WTC11 (cell line): ENCODE results near the gene AKAP10. TPM values are rescaled to one million over a fixed set of nuclear protein-coding genes. Genes with fewer than 3 reads are reported as not detected.

ENCODE experiments used
- ATAC-seq: fragments of 200-7000 bp; cut with Tn5 transposase; 2 replicates; pipeline ENCODE4 v1.10.0; 2021; ENCODE audit warnings: mild to moderate bottlenecking, moderate library complexity
- CTCF ChIA-PET: fragments of 300-600 bp; sonication (Branson Sonifier 250); formaldehyde crosslinking; loops from one replicate; lab custom pipeline; 2021; ENCODE audit warnings: antibody characterized with exemption; lab: Charles Lee
- POLR2A ChIA-PET: fragments of 350-600 bp; sonication (Branson Sonifier 250); formaldehyde crosslinking; loops from one replicate; lab custom pipeline; 2021; ENCODE audit warnings: antibody characterized with exemption; lab: Charles Lee
- DNase-seq: peaks from one replicate; pipeline ENCODE4 v3.0.0; 2021; ENCODE audit warnings: low spot score
- H3K27ac Mint-ChIP-seq: 2 replicates; pipeline ENCODE4 v1.8.0; 2021; ENCODE audit warnings: mixed read lengths
- H3K27me3 Mint-ChIP-seq: 2 replicates; pipeline ENCODE4 v1.8.0; 2021; ENCODE audit warnings: low read depth, mild to moderate bottlenecking, moderate library complexity, mixed read lengths
- H3K36me3 Mint-ChIP-seq: 2 replicates; pipeline ENCODE4 v1.8.0; 2021; ENCODE audit warnings: mixed read lengths
- H3K4me1 Mint-ChIP-seq: 2 replicates; pipeline ENCODE4 v1.8.0; 2022; ENCODE audit warnings: mixed read lengths
- H3K4me3 Mint-ChIP-seq: 2 replicates; pipeline ENCODE4 v1.8.0; 2021; ENCODE audit warnings: mild to moderate bottlenecking, moderate library complexity, mixed read lengths
- H3K9me3 Mint-ChIP-seq: 2 replicates; pipeline ENCODE4 v1.8.0; 2021; ENCODE audit warnings: mixed read lengths
- HMGA2 ChIP-seq: fragments of 250-450 bp; sonication (Bioruptor Pico); IDR thresholded peaks from 2 replicates; pipeline ENCODE4 v1.4.0; 2021; ENCODE audit warnings: mild to moderate bottlenecking, moderate library complexity
- IRF2 ChIP-seq: sonication (generic); formaldehyde crosslinking; IDR thresholded peaks from 2 replicates; pipeline ENCODE4 v1.8.0; 2022; ENCODE audit warnings: low read depth, missing genetic modification reagents, borderline replicate concordance
- OVOL2 ChIP-seq: fragments of 250-450 bp; sonication (Bioruptor Pico); IDR thresholded peaks from 2 replicates; pipeline ENCODE4 v1.9.0; 2021; ENCODE audit warnings: mild to moderate bottlenecking, borderline replicate concordance
- TCF7 ChIP-seq: sonication (generic); formaldehyde crosslinking; IDR thresholded peaks from 2 replicates; pipeline ENCODE4 v1.8.0; 2022; ENCODE audit warnings: mild to moderate bottlenecking, low read depth, missing genetic modification reagents, moderate library complexity
- TEAD1 ChIP-seq: sonication (generic); formaldehyde crosslinking; IDR thresholded peaks from 2 replicates; pipeline ENCODE4 v1.8.0; 2022; ENCODE audit warnings: mild to moderate bottlenecking, missing genetic modification reagents
- TEAD4 ChIP-seq: sonication (generic); formaldehyde crosslinking; IDR thresholded peaks from 2 replicates; pipeline ENCODE4 v1.8.0; 2022; ENCODE audit warnings: mild to moderate bottlenecking, missing genetic modification reagents
- ZBTB43 ChIP-seq: sonication (generic); formaldehyde crosslinking; IDR thresholded peaks from 2 replicates; pipeline ENCODE4 v1.8.1; 2023; ENCODE audit warnings: mild to moderate bottlenecking, missing genetic modification reagents
- ZNF671 ChIP-seq: fragments of 250-450 bp; sonication (Bioruptor Pico); IDR thresholded peaks from 2 replicates; pipeline ENCODE4 v1.8.0; 2021; ENCODE audit warnings: mild to moderate bottlenecking
- total RNA-seq: library from RNA; stranded (reverse); gene quantifications from 3 replicates; pipeline ENCODE4 v1.2.3, GENCODE V29; 2021
- TF ChIP-seq, protein P1 (sequence below): sonication (generic); formaldehyde crosslinking; IDR thresholded peaks from 2 replicates; pipeline ENCODE4 v1.8.0; 2022; ENCODE audit warnings: mild to moderate bottlenecking, missing genetic modification reagents
- TF ChIP-seq, protein P2 (sequence below): sonication (generic); formaldehyde crosslinking; IDR thresholded peaks from 2 replicates; pipeline ENCODE4 v1.8.1; 2023; ENCODE audit warnings: mild to moderate bottlenecking, missing genetic modification reagents
- TF ChIP-seq, protein P3 (sequence below): sonication (generic); formaldehyde crosslinking; IDR thresholded peaks from 2 replicates; pipeline ENCODE4 v1.8.1; 2022; ENCODE audit warnings: missing genetic modification reagents, borderline replicate concordance
- TF ChIP-seq, protein P4 (sequence below): sonication (generic); formaldehyde crosslinking; IDR thresholded peaks from 2 replicates; pipeline ENCODE4 v1.8.1; 2023; ENCODE audit warnings: mild to moderate bottlenecking, missing genetic modification reagents, moderate library complexity
- TF ChIP-seq, protein P5 (sequence below): sonication (generic); formaldehyde crosslinking; IDR thresholded peaks from 2 replicates; pipeline ENCODE4 v1.8.1; 2023; ENCODE audit warnings: mild to moderate bottlenecking, missing genetic modification reagents, moderate library complexity

The AKAP10 gene
- total RNA-seq, 1 experiment from 2014 or later, result 29.9 TPM

DNA sequence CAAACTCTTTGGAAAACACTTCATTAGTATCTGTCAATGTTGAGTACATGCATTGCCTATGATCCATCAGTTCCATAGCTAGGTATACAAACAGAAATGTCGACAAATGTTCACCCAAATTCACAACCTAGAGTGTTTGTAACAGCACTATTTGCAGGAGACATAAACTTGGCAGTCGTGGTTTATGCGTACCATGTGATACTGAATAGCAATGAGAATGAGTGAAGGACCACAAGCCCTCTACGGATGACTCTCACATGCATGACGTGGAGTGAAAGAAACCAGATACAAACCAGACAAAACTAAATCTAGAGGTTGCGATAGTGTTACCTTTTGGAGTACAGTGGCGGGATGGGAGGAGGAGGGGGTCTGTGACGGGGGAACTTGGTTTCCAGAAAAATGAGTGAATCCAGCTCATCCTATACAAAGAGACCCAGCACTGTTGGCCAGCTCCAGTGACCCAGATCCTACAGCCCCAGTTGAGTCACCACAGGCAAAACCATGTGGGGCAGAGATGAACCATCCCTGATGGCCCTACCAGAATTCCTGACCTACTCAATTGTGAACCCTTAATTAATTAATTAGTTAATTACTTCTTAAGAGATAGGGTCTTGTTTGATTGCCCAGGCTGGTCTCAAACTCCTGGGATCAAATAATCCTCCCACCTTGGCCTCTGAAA, 94.0 kb downstream of the AKAP10 start (continued):
- TF ChIP-seq, protein P1, sequence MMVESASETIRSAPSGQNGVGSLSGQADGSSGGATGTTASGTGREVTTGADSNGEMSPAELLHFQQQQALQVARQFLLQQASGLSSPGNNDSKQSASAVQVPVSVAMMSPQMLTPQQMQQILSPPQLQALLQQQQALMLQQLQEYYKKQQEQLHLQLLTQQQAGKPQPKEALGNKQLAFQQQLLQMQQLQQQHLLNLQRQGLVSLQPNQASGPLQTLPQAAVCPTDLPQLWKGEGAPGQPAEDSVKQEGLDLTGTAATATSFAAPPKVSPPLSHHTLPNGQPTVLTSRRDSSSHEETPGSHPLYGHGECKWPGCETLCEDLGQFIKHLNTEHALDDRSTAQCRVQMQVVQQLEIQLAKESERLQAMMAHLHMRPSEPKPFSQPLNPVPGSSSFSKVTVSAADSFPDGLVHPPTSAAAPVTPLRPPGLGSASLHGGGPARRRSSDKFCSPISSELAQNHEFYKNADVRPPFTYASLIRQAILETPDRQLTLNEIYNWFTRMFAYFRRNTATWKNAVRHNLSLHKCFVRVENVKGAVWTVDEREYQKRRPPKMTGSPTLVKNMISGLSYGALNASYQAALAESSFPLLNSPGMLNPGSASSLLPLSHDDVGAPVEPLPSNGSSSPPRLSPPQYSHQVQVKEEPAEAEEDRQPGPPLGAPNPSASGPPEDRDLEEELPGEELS (CRISPR knock-in tag), result no peak
- TF ChIP-seq TEAD4 (CRISPR knock-in tag) (no peak), OVOL2 (no peak), TEAD1 (CRISPR knock-in tag) (no peak), IRF2 (CRISPR knock-in tag) (no peak), TCF7 (no peak), HMGA2 (CRISPR knock-in tag) (no peak)
- TF ChIP-seq, protein P2, sequence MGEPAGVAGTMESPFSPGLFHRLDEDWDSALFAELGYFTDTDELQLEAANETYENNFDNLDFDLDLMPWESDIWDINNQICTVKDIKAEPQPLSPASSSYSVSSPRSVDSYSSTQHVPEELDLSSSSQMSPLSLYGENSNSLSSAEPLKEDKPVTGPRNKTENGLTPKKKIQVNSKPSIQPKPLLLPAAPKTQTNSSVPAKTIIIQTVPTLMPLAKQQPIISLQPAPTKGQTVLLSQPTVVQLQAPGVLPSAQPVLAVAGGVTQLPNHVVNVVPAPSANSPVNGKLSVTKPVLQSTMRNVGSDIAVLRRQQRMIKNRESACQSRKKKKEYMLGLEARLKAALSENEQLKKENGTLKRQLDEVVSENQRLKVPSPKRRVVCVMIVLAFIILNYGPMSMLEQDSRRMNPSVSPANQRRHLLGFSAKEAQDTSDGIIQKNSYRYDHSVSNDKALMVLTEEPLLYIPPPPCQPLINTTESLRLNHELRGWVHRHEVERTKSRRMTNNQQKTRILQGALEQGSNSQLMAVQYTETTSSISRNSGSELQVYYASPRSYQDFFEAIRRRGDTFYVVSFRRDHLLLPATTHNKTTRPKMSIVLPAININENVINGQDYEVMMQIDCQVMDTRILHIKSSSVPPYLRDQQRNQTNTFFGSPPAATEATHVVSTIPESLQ (CRISPR knock-in tag), result no peak
- TF ChIP-seq, protein P3, sequence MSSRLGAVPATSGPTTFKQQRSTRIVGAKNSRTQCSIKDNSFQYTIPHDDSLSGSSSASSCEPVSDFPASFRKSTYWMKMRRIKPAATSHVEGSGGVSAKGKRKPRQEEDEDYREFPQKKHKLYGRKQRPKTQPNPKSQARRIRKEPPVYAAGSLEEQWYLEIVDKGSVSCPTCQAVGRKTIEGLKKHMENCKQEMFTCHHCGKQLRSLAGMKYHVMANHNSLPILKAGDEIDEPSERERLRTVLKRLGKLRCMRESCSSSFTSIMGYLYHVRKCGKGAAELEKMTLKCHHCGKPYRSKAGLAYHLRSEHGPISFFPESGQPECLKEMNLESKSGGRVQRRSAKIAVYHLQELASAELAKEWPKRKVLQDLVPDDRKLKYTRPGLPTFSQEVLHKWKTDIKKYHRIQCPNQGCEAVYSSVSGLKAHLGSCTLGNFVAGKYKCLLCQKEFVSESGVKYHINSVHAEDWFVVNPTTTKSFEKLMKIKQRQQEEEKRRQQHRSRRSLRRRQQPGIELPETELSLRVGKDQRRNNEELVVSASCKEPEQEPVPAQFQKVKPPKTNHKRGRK, result no peak
- TF ChIP-seq, protein P4, sequence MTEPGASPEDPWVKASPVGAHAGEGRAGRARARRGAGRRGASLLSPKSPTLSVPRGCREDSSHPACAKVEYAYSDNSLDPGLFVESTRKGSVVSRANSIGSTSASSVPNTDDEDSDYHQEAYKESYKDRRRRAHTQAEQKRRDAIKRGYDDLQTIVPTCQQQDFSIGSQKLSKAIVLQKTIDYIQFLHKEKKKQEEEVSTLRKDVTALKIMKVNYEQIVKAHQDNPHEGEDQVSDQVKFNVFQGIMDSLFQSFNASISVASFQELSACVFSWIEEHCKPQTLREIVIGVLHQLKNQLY (CRISPR knock-in tag), result no peak
- TF ChIP-seq, protein P5, sequence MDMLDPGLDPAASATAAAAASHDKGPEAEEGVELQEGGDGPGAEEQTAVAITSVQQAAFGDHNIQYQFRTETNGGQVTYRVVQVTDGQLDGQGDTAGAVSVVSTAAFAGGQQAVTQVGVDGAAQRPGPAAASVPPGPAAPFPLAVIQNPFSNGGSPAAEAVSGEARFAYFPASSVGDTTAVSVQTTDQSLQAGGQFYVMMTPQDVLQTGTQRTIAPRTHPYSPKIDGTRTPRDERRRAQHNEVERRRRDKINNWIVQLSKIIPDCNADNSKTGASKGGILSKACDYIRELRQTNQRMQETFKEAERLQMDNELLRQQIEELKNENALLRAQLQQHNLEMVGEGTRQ (CRISPR knock-in tag), result no peak

DNA sequence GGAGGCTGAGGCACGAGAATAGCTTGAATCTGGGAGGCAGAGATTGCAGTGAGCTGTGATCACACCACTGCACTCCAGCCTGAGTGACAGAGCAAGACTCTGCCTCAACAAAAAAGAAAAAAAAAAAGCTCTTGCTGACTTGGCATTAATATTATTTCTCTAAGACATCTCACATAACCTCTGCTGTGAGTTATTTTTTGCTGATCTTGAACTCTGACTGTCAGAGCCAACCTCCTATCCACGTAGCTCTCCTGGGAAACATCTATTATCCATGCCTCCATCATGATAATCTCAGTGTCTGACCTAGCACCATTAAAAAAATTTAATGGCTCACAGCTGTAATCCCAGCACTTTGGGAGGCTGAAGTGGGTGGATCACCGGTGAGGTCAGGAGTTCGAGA, 97.2 kb downstream of the AKAP10 start:
- POLR2A ChIA-PET, result no interaction called here
- Mint-ChIP-seq H3K9me3 (no peaks in the 10 kb centered on the region), H3K4me1 (no peaks in the 10 kb centered on the region), H3K4me3 (no peak overlapping the region), H3K27ac (no peak overlapping the region), H3K27me3 (no peaks in the 10 kb centered on the region), H3K36me3 (no peaks in the 10 kb centered on the region)
- DNase-seq, result no peak
- CTCF ChIA-PET, result no interaction called here
- TF ChIP-seq ZBTB43 (CRISPR knock-in tag) (no peak), ZNF671 (CRISPR knock-in tag) (no peak)
- TF ChIP-seq, protein P4 (CRISPR knock-in tag), result no peak
- TF ChIP-seq, all 79 proteins: peak for 0
- ATAC-seq, result no peak
